K562 (cell line): Measurements from ENCODE around the gene CLHC1. TPM values are rescaled to one million over a fixed set of nuclear protein-coding genes. Genes with fewer than 3 reads are reported as not detected.
A peak's percentile ranks its signal among the peaks of the same experiment; 100 is the strongest.

Experiments used
- ATAC-seq: fragments of 200-7000 bp; cut with Tn5 transposase; 3 replicates; pipeline ENCODE4 v1.9.1; 2020; ENCODE audit warnings: moderate library complexity
- BruUV-seq: library from RNA; stranded (reverse); fragments of 400-500 nt; replicated peaks from 2 replicates; lab custom pipeline; 2021; lab: Mats Ljungman, UMichigan
- CTCF ChIA-PET: fragments of 300-600 bp; formaldehyde crosslinking; extraction: SDS; loops from one replicate; lab custom pipeline; 2021; ENCODE audit warnings: low intra/inter-chr PET ratio; lab: Yijun Ruan, JAX
- POLR2A ChIA-PET: fragments of 300-600, 350-650 bp; sonication (Branson Sonifier 250); formaldehyde crosslinking; extraction: SDS; loops from one replicate; lab custom pipeline; 2021; ENCODE audit warnings: antibody characterized with exemption, inconsistent platforms; lab: Yijun Ruan, JAX
- DNase-seq, 4 experiments: peaks; one replicate each; pipeline versions ENCODE4 v3.0.0 to v3.0.0-alpha.2; 2011 to 2018; ENCODE audit warnings: low spot score in 3 of 4, mixed read lengths in 3 of 4; ENCODE audit errors: extremely low read depth in 1 of 4
- FAIRE-seq: peaks from 2 replicates; lab custom pipeline; 2011; peaks lifted over from hg19 to GRCh38; lab: Jason Lieb, UNC
- H2AFZ ChIP-seq: 2 replicates; pipeline ENCODE4 v1.6.0; 2011; ENCODE audit warnings: low read depth, low read length, control low read depth, inconsistent platforms
- H3K27ac ChIP-seq: fragments of 200-600 bp; 3 replicates; pipeline ENCODE4 v1.8.0; 2011; ENCODE audit warnings: low read depth, mild to moderate bottlenecking, control low read depth, inconsistent platforms, low read length, moderate library complexity, mixed read lengths; ENCODE audit errors: extremely low read depth
- H3K27me3 ChIP-seq, 2 experiments: fragments of 300-600 bp in 1 of 2; 2 replicates in 1 of 2; 3 replicates in 1 of 2; pipeline versions ENCODE4 v1.6.0 to v1.8.0; 2011; ENCODE audit warnings: inconsistent platforms in 2 of 2, low read length in 2 of 2, mild to moderate bottlenecking in 1 of 2, mixed read lengths in 1 of 2, moderate library complexity in 1 of 2; ENCODE audit not compliant: control insufficient read depth in 2 of 2, insufficient read depth in 2 of 2
- H3K36me3 ChIP-seq: fragments of 300-600 bp; 3 replicates; pipeline ENCODE4 v1.8.0; 2011; ENCODE audit warnings: mild to moderate bottlenecking, low read length, inconsistent platforms; ENCODE audit not compliant: control insufficient read depth, insufficient read depth
- H3K4me1 ChIP-seq, 2 experiments: fragments of 200-600 bp in 1 of 2; replicated peaks in 1 of 2; 2 replicates in 1 of 2; 3 replicates in 1 of 2; pipeline versions ENCODE4 v1.5.1 to v1.8.0; 2011; ENCODE audit warnings: inconsistent platforms in 2 of 2, low read length in 2 of 2, mild to moderate bottlenecking in 1 of 2, mixed read lengths in 1 of 2, moderate library complexity in 1 of 2; ENCODE audit not compliant: control insufficient read depth in 2 of 2, insufficient read depth in 2 of 2
- H3K4me2 ChIP-seq: 2 replicates; pipeline ENCODE4 v1.6.1; 2011; ENCODE audit warnings: low read length, control low read depth, inconsistent platforms, mixed read lengths; ENCODE audit not compliant: insufficient read depth
- H3K4me3 ChIP-seq: fragments of 200-600 bp; sonication (generic), shearing (Covaris generic); 2 replicates; pipeline ENCODE4 v1.5.1; 2016; ENCODE audit warnings: control low read depth, inconsistent platforms
- H3K79me2 ChIP-seq: fragments of 200-600 bp; 3 replicates; pipeline ENCODE4 v1.8.0; 2011; ENCODE audit warnings: low read length, inconsistent platforms; ENCODE audit not compliant: control insufficient read depth, insufficient read depth
- H3K9ac ChIP-seq, 2 experiments: 2 replicates each; pipeline versions ENCODE4 v1.6.0 to v1.6.1; 2011; ENCODE audit warnings: low read depth in 2 of 2, low read length in 2 of 2, control low read depth in 1 of 2, inconsistent platforms in 1 of 2, mild to moderate bottlenecking in 1 of 2, mixed read lengths in 1 of 2; ENCODE audit not compliant: insufficient read depth in 1 of 2
- H3K9me1 ChIP-seq: one replicate; pipeline ENCODE4 v1.6.0; 2011; ENCODE audit warnings: inconsistent platforms, mild to moderate bottlenecking, low read length, moderate library complexity; ENCODE audit not compliant: control insufficient read depth, insufficient read depth
- H3K9me3 ChIP-seq: replicated peaks from 2 replicates; pipeline ENCODE4 v1.5.1; 2011; ENCODE audit warnings: low read depth, low read length, inconsistent platforms; ENCODE audit not compliant: control insufficient read depth, insufficient read depth
- H4K20me1 ChIP-seq: replicated peaks from 2 replicates; pipeline ENCODE4 v1.6.1; 2011; ENCODE audit warnings: low read length, inconsistent platforms, mixed read lengths; ENCODE audit not compliant: control insufficient read depth, insufficient read depth
- EP300 ChIP-seq: IDR thresholded peaks from 2 replicates; pipeline ENCODE4 v1.6.1; 2012; ENCODE audit warnings: low read length, improper control_type of control experiment
- HDAC1 ChIP-seq, 2 experiments: fragments of 450-650 bp; IDR thresholded peaks; 2 replicates each; pipeline ENCODE4 v1.6.1; 2016 to 2017; ENCODE audit warnings: inconsistent platforms in 1 of 2, mild to moderate bottlenecking in 1 of 2, moderate library complexity in 1 of 2
- HDGF ChIP-seq: fragments of 450-650 bp; IDR thresholded peaks from 2 replicates; pipeline ENCODE4 v1.6.1; 2016
- KLF10 ChIP-seq: fragments of 250-450 bp; sonication (Bioruptor Pico); IDR thresholded peaks from 2 replicates; pipeline ENCODE4 v1.6.1; 2021; ENCODE audit warnings: matching md5 sums
- MBD2 ChIP-seq: sonication (generic); IDR thresholded peaks from 2 replicates; pipeline ENCODE4 v1.6.1; 2016; ENCODE audit warnings: low read depth, borderline replicate concordance
- PHF21A ChIP-seq: fragments of 450-650 bp; IDR thresholded peaks from 2 replicates; pipeline ENCODE4 v1.6.1; 2017; ENCODE audit warnings: low read depth, borderline replicate concordance
- RBM22 ChIP-seq: fragments of 200-400 bp; formaldehyde crosslinking; IDR thresholded peaks from 2 replicates; pipeline ENCODE4 v1.6.1; 2018; ENCODE audit warnings: low read length, low read depth; ENCODE audit not compliant: poor library complexity, severe bottlenecking
- TAF9B ChIP-seq: fragments of 450-650 bp; IDR thresholded peaks from 2 replicates; pipeline ENCODE4 v1.6.1; 2018; ENCODE audit warnings: mild to moderate bottlenecking; ENCODE audit not compliant: partially characterized antibody
- UBTF ChIP-seq, 2 experiments: IDR thresholded peaks; 2 replicates each; pipeline ENCODE4 v1.6.1; 2012; ENCODE audit warnings: improper control_type of control experiment in 2 of 2, low read depth in 2 of 2, low read length in 2 of 2, borderline replicate concordance in 1 of 2
- YY1 ChIP-seq, 3 experiments: IDR thresholded peaks; 2 replicates each; pipeline ENCODE4 v1.6.1; 2011; ENCODE audit warnings: low read length in 2 of 3, mild to moderate bottlenecking in 2 of 3, moderate library complexity in 2 of 3, borderline replicate concordance in 1 of 3, control low read depth in 1 of 3, low read depth in 1 of 3; ENCODE audit not compliant: insufficient read depth in 3 of 3, insufficient replicate concordance in 2 of 3, control insufficient read depth in 1 of 3, insufficient read length in 1 of 3; ENCODE audit errors: extremely low read depth in 1 of 3
- ZKSCAN1 ChIP-seq: fragments of 150-350 bp; IDR thresholded peaks from 2 replicates; pipeline ENCODE4 v1.6.1; 2016; ENCODE audit warnings: low read depth, low read length
- ZNF589 ChIP-seq: fragments of 200-800 bp; sonication (Bioruptor generic); IDR thresholded peaks from 2 replicates; pipeline ENCODE4 v1.6.1; 2016; ENCODE audit warnings: low read depth, missing genetic modification characterization, missing compliant biosample characterization
- WGBS: fragments of 100-300 bp; shearing (Covaris generic); methylation state at CpG from one replicate; pipeline ENCODE4 v1.1.6; 2016; ENCODE audit warnings: low coverage, mixed read lengths; ENCODE audit not compliant: insufficient coverage; ENCODE audit errors: missing lambda C conversion rate; 5-methylcytosine and 5-hydroxymethylcytosine counted together
- in situ Hi-C: fragments of 300-500 bp; cut with MboI; formaldehyde crosslinking; loops from 4 replicates; pipeline ENCODE4 v1.15.0; 2018; ENCODE audit warnings: inconsistent platforms, mixed read lengths
- intact Hi-C: fragments of 100-400 bp; cut with micrococcal nuclease; formaldehyde crosslinking; loops from 2 replicates; pipeline ENCODE4 v1.14.2; 2022
- polyA plus RNA-seq, 8 experiments: library from polyadenylated mRNA; depleted of rRNA in 4 of 8; stranded (reverse) in 5 of 8; unstranded in 3 of 8; fragments of >200 nt; fragmentation: Nextera tagmentation in 2 of 8; fragmentation: Illumina TruSeq in 1 of 8; extraction: Ambion mirVana in 2 of 8; extraction: Trizol in 1 of 8; gene quantifications; 2 replicates each; pipeline versions ENCODE4 v1.2.1 to v1.2.3, GENCODE V29; 2011 to 2014; ENCODE audit warnings: inconsistent platforms in 1 of 8, missing spikeins in 1 of 8
- total RNA-seq, 7 experiments: library from RNA; depleted of rRNA in 6 of 7; stranded (reverse); fragments of >200 nt in 6 of 7; fragmentation: Illumina TruSeq in 2 of 7; extraction: Trizol in 2 of 7; gene quantifications; 2 replicates each; pipeline versions ENCODE4 v1.2.1 to v1.2.3, GENCODE V29; 2011 to 2021; ENCODE audit warnings: low replicate concordance in 1 of 7
- TF ChIP-seq, protein P1 (sequence below): fragments of 200-800 bp; sonication (Bioruptor generic); IDR thresholded peaks from 2 replicates; pipeline ENCODE4 v1.6.1; 2016; ENCODE audit warnings: missing genetic modification characterization, missing compliant biosample characterization

Gene CLHC1
- total and polyA plus RNA-seq, 9 of the 15 experiments (the other 6 are each of a cell fraction or from before 2014, with no cell fraction given) = 3.7 to 14.3 (median 8.6) TPM

GRCh38 chr2:55138014-55138881 is 93.8 kb downstream of the CLHC1 start:
- Histone ChIP-seq H3K4me1 (peaks cover 51 to 81% of the 10 kb centered on the region in 2 experiments), H2AFZ (peak overlapping the region; percentile 35), H3K27ac (no peak overlapping the region; the same call in 2 of the 3 replicates), H3K9me1 (no peaks in the 10 kb centered on the region), H3K9me3 (no peaks in the 10 kb centered on the region; the same call in 1 of the 2 replicates), H3K4me3 (no peak overlapping the region), H3K36me3 (no peaks in the 10 kb centered on the region; the same call in 2 of the 3 replicates), H4K20me1 (no peaks in the 10 kb centered on the region), H3K79me2 (no peaks in the 10 kb centered on the region), H3K9ac (peak overlapping the region; percentile 1 to 42; a peak in 2 of 4 replicates), H3K27me3 (no peaks in the 10 kb centered on the region), H3K4me2 (peak overlapping the region; percentile 71)
- DNase-seq (no peak), ATAC-seq (no peak), FAIRE-seq (no peak)
- WGBS = 15% methylated on average over 12 of the region's 12 CpGs
- no TSS peak for BruUV-seq
- POLR2A ChIA-PET = interaction anchor here (1.0 to 4.3 kb wide), 9 partner anchors 10 to 90 kb away, joined by 3 to 26 read pairs (median 4); partner anchors contain the start of gene RTN4
- in situ Hi-C loops (no loop called here), intact Hi-C loops (no loop called here)
- CTCF ChIA-PET = no interaction called here
- TF ChIP-seq YY1 (IDR thresholded peaks at IDR 0.05; ENCODE audit: borderline replicate concordance in 1 of 3, control insufficient read depth in 1 of 3, extremely low read depth in 1 of 3, insufficient read depth in 3 of 3, insufficient read length in 1 of 3, insufficient replicate concordance in 2 of 3, low read depth in 1 of 3, low read length in 2 of 3) = no peak
- no peak for TF ChIP-seq TAF9B
- TF ChIP-seq MBD2 = no peak
- no peak for TF ChIP-seq HDGF
- no peak for TF ChIP-seq UBTF (IDR thresholded peaks at IDR 0.05; ENCODE audit: borderline replicate concordance in 1 of 2, low read depth in 2 of 2, low read length in 2 of 2)
- TF ChIP-seq, protein P1, sequence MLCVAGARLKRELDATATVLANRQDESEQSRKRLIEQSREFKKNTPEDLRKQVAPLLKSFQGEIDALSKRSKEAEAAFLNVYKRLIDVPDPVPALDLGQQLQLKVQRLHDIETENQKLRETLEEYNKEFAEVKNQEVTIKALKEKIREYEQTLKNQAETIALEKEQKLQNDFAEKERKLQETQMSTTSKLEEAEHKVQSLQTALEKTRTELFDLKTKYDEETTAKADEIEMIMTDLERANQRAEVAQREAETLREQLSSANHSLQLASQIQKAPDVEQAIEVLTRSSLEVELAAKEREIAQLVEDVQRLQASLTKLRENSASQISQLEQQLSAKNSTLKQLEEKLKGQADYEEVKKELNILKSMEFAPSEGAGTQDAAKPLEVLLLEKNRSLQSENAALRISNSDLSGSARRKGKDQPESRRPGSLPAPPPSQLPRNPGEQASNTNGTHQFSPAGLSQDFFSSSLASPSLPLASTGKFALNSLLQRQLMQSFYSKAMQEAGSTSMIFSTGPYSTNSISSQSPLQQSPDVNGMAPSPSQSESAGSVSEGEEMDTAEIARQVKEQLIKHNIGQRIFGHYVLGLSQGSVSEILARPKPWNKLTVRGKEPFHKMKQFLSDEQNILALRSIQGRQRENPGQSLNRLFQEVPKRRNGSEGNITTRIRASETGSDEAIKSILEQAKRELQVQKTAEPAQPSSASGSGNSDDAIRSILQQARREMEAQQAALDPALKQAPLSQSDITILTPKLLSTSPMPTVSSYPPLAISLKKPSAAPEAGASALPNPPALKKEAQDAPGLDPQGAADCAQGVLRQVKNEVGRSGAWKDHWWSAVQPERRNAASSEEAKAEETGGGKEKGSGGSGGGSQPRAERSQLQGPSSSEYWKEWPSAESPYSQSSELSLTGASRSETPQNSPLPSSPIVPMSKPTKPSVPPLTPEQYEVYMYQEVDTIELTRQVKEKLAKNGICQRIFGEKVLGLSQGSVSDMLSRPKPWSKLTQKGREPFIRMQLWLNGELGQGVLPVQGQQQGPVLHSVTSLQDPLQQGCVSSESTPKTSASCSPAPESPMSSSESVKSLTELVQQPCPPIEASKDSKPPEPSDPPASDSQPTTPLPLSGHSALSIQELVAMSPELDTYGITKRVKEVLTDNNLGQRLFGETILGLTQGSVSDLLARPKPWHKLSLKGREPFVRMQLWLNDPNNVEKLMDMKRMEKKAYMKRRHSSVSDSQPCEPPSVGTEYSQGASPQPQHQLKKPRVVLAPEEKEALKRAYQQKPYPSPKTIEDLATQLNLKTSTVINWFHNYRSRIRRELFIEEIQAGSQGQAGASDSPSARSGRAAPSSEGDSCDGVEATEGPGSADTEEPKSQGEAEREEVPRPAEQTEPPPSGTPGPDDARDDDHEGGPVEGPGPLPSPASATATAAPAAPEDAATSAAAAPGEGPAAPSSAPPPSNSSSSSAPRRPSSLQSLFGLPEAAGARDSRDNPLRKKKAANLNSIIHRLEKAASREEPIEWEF (CRISPR knock-in tag) = no peak
- TF ChIP-seq HDAC1 (IDR thresholded peaks at IDR 0.05) = no peak
- no peak for TF ChIP-seq ZKSCAN1
- no peak for TF ChIP-seq PHF21A
- no peak for TF ChIP-seq RBM22
- TF ChIP-seq KLF10 (CRISPR knock-in tag) = no peak
- peak; percentile 48; the same call in 1 of the 2 replicates for TF ChIP-seq EP300
- no peak for TF ChIP-seq ZNF589 (CRISPR knock-in tag)
